ENCODE data around the gene ZNF175. TPM values are rescaled to one million over a fixed set of nuclear protein-coding genes. Genes with fewer than 3 reads are reported as not detected.

The ZNF175 gene
- total RNA-seq, 1 experiment from 2014 or later, result 6.9 TPM

DNA sequence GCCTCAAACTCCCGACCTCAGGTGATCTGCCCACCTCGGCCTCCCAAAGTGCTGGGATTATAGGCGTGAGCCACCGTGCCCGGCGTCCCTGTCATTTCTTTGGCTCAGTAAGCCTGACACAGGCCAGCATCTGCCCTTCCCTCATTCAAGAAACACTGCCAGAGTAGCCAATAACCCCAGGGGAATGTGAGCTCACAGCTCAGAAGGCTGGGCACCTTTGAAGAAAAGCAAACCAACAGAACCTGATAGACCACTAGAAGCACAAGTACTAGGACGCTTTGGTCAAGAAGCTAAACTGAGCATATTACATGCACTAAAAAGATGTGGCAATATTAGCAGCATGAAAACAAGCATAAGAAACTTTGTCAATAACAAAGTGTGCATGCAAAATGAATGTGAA, 44.9 kb downstream of the ZNF175 start:
- POLR2A ChIA-PET, result no interaction called here
- intact Hi-C loops (cut with micrococcal nuclease), result no loop called here
- no peak overlapping the region for H3K27ac Mint-ChIP-seq (ENCODE audit: low read depth, unreplicated experiment)
- peaks cover 14% of the 10 kb centered on the region for H3K9me3 Mint-ChIP-seq (ENCODE audit: unreplicated experiment)
- TF ChIP-seq, protein P1, sequence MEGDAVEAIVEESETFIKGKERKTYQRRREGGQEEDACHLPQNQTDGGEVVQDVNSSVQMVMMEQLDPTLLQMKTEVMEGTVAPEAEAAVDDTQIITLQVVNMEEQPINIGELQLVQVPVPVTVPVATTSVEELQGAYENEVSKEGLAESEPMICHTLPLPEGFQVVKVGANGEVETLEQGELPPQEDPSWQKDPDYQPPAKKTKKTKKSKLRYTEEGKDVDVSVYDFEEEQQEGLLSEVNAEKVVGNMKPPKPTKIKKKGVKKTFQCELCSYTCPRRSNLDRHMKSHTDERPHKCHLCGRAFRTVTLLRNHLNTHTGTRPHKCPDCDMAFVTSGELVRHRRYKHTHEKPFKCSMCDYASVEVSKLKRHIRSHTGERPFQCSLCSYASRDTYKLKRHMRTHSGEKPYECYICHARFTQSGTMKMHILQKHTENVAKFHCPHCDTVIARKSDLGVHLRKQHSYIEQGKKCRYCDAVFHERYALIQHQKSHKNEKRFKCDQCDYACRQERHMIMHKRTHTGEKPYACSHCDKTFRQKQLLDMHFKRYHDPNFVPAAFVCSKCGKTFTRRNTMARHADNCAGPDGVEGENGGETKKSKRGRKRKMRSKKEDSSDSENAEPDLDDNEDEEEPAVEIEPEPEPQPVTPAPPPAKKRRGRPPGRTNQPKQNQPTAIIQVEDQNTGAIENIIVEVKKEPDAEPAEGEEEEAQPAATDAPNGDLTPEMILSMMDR (IDR thresholded peaks at IDR 0.05; ENCODE audit: unreplicated experiment), result no peak
- H3K4me1 Mint-ChIP-seq (ENCODE audit: insufficient read depth, unreplicated experiment), result no peaks in the 10 kb centered on the region
- CTCF ChIA-PET, result interaction anchor here (0.5 to 0.7 kb wide), 3 partner anchors 8 to 1112 kb away, joined by 3 to 4 read pairs (median 3); no protein-coding TSS in a partner anchor
- no peaks in the 10 kb centered on the region for H3K27me3 Mint-ChIP-seq (ENCODE audit: insufficient read depth, unreplicated experiment)
- H3K36me3 Mint-ChIP-seq (ENCODE audit: insufficient read depth, unreplicated experiment), result no peaks in the 10 kb centered on the region
- BruUV-seq (replicated peaks), result no TSS peak
- no peak overlapping the region for H3K4me3 Mint-ChIP-seq (ENCODE audit: unreplicated experiment)
- no peak for DNase-seq (ENCODE audit: unreplicated experiment)

DNA sequence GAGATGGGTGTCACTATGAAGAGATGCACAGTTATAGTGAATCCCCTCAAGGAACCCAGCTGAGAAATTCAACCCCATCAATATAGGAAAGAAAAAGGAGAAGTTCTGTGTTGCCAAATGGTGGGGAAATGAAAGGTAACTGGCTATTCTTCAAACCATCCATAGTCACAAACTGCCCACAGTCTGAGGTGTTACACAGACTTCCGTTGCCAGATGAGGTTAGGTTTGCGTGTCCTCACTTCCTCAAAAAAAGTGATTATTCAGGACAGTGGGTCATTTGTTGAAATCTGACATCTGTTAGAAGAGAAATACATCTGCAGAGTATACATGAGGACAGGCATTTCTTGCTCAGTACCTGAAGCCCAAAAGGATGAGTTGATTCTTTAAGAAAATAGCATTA, 50.1 kb downstream of the ZNF175 start:
- no TSS peak for BruUV-seq (replicated peaks)
- POLR2A ChIA-PET, result no interaction called here
- Mint-ChIP-seq H3K9me3 (ENCODE audit: unreplicated experiment) (peaks cover 13% of the 10 kb centered on the region), H3K27ac (ENCODE audit: low read depth, unreplicated experiment) (no peak overlapping the region), H3K4me3 (ENCODE audit: unreplicated experiment) (no peak overlapping the region), H3K4me1 (ENCODE audit: insufficient read depth, unreplicated experiment) (no peaks in the 10 kb centered on the region), H3K36me3 (ENCODE audit: insufficient read depth, unreplicated experiment) (no peaks in the 10 kb centered on the region), H3K27me3 (ENCODE audit: insufficient read depth, unreplicated experiment) (peaks cover 14% of the 10 kb centered on the region)
- DNase-seq (ENCODE audit: unreplicated experiment), result no peak
- intact Hi-C loops (cut with micrococcal nuclease), result no loop called here
- CTCF ChIA-PET, result interaction anchor here (0.6 to 0.8 kb wide), 2 partner anchors 14 to 40 kb away, joined by 3 read pairs; no protein-coding TSS in a partner anchor
- TF ChIP-seq, protein P1 (IDR thresholded peaks at IDR 0.05; ENCODE audit: unreplicated experiment), result no peak

DNA sequence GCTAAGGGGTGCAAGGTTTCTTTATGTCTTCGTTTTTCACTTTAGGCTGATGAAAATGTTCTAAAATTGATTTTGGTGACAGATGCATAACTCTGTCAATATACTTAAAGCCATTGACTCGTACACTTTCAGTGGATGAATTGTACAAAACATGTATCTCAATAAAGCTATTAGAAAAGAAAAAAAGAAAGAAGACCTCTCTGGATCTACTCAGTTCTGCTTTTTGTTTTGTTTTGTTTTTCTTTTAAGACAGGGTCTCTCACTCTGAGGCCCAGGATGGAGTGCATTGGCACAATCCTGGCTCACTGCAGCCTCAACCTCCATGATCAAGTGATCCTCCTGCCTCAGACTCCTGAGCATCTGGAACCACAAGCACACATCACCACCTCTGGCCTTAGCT, 55.6 kb downstream of the ZNF175 start:
- no TSS peak for BruUV-seq (replicated peaks)
- Mint-ChIP-seq H3K4me3 (ENCODE audit: unreplicated experiment) (no peak overlapping the region), H3K27ac (ENCODE audit: low read depth, unreplicated experiment) (no peak overlapping the region), H3K9me3 (ENCODE audit: unreplicated experiment) (peaks cover 13% of the 10 kb centered on the region), H3K27me3 (ENCODE audit: insufficient read depth, unreplicated experiment) (peaks cover 29% of the 10 kb centered on the region), H3K4me1 (ENCODE audit: insufficient read depth, unreplicated experiment) (no peaks in the 10 kb centered on the region), H3K36me3 (ENCODE audit: insufficient read depth, unreplicated experiment) (no peaks in the 10 kb centered on the region)
- TF ChIP-seq, protein P1 (IDR thresholded peaks at IDR 0.05; ENCODE audit: unreplicated experiment), result no peak
- POLR2A ChIA-PET, result no interaction called here
- CTCF ChIA-PET, result interaction anchor here (0.6 to 0.7 kb wide), 2 partner anchors 16 to 1856 kb away, joined by 3 to 4 read pairs; no protein-coding TSS in a partner anchor
- no peak for DNase-seq (ENCODE audit: unreplicated experiment)
- intact Hi-C loops (cut with micrococcal nuclease), result no loop called here

DNA sequence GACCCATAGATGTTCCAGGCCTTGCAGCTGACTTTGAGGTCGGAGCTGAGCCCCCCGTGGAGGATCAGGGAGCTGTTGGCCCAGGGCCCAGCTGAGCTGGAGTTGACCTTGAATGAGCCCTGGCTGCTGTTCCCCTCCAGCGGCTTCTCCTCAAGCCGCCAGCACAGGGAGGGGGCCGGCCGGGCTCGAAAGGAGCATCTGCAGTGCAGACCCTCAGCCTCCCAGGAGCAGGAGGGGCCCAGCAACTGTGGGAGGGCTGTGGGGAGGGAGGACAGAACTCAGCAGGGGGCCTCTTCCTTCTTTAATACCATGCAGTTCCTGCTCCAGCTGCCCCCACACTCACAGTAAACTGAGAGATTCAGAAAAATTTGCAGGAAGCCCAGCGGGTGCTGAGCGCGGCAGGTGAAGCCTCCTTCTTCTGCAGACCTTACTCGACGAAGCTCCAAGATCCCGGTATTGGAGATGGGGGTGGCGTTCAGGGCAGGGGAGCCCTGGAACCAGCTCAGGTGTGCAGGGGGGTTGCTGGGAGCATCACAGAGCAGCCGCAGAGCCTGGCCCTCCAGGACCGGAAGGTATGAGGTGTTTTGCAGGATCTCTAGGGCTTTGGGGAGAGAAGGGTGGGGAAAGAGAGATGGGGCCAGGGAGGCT, 56.5 kb downstream of the ZNF175 start:
- CTCF ChIA-PET, result interaction anchor here (0.7 to 0.8 kb wide), 2 partner anchors 79 to 899 kb away, joined by 3 read pairs; no protein-coding TSS in a partner anchor
- DNase-seq (ENCODE audit: unreplicated experiment), result no peak
- POLR2A ChIA-PET, result no interaction called here
- Mint-ChIP-seq H3K36me3 (ENCODE audit: insufficient read depth, unreplicated experiment) (no peaks in the 10 kb centered on the region), H3K4me1 (ENCODE audit: insufficient read depth, unreplicated experiment) (no peaks in the 10 kb centered on the region), H3K9me3 (ENCODE audit: unreplicated experiment) (peaks cover 13% of the 10 kb centered on the region), H3K27me3 (ENCODE audit: insufficient read depth, unreplicated experiment) (peaks cover 29% of the 10 kb centered on the region), H3K4me3 (ENCODE audit: unreplicated experiment) (no peak overlapping the region), H3K27ac (ENCODE audit: low read depth, unreplicated experiment) (no peak overlapping the region)
- no TSS peak for BruUV-seq (replicated peaks)
- intact Hi-C loops (cut with micrococcal nuclease), result no loop called here
- TF ChIP-seq, protein P1 (IDR thresholded peaks at IDR 0.05; ENCODE audit: unreplicated experiment), result no peak

Data from MCF 10A (cell line).